Panc1 (cell line): ENCODE measurements around the gene SSH2. TPM values are rescaled to one million over a fixed set of nuclear protein-coding genes. Genes with fewer than 3 reads are reported as not detected.

Source experiments
- ATAC-seq: fragments of 200-7000 bp; cut with Tn5 transposase; 2 replicates; pipeline ENCODE4 v1.9.1; 2020; ENCODE audit warnings: mild to moderate bottlenecking, moderate library complexity
- BruUV-seq: library from RNA; stranded (reverse); fragments of 400-500 nt; replicated peaks from 2 replicates; lab custom pipeline; 2021; lab: Mats Ljungman, UMichigan
- CTCF ChIA-PET: fragments of 300-600 bp; sonication (Branson Sonifier 250); formaldehyde crosslinking; loops from one replicate; lab custom pipeline; 2022; ENCODE audit warnings: antibody characterized with exemption; lab: Charles Lee
- POLR2A ChIA-PET: fragments of 300-600 bp; sonication (Branson Sonifier 250); formaldehyde crosslinking; loops from one replicate; lab custom pipeline; 2022; ENCODE audit warnings: antibody characterized with exemption; lab: Charles Lee
- DNase-seq: peaks from one replicate; pipeline ENCODE4 v3.0.0-alpha.2; 2010; ENCODE audit warnings: low read depth, low spot score
- H3K27ac ChIP-seq: 2 replicates; pipeline ENCODE4 v1.5.1; 2011; ENCODE audit warnings: mild to moderate bottlenecking, low read length, inconsistent platforms
- H3K27me3 ChIP-seq: fragments of 200-500 bp; sonication (Bioruptor generic); 2 replicates; pipeline ENCODE4 v1.6.0; 2014; ENCODE audit warnings: low read length, inconsistent platforms; ENCODE audit not compliant: control insufficient read depth, insufficient read depth
- H3K36me3 ChIP-seq: fragments of 200-500 bp; sonication (Bioruptor generic); 2 replicates; pipeline ENCODE4 v1.5.1; 2014; ENCODE audit warnings: inconsistent platforms, mild to moderate bottlenecking, low read length, moderate library complexity; ENCODE audit not compliant: control insufficient read depth, insufficient read depth
- H3K4me1 ChIP-seq: 2 replicates; pipeline ENCODE4 v1.5.1; 2011; ENCODE audit warnings: inconsistent platforms, mild to moderate bottlenecking, low read length, moderate library complexity; ENCODE audit not compliant: control insufficient read depth, insufficient read depth
- H3K4me3 ChIP-seq, 2 experiments: 2 replicates each; pipeline ENCODE4 v1.5.1; 2011 to 2012; ENCODE audit warnings: low read depth in 2 of 2, low read length in 2 of 2, mild to moderate bottlenecking in 2 of 2, inconsistent platforms in 1 of 2, moderate library complexity in 1 of 2
- H3K9me3 ChIP-seq: fragments of 200-500 bp; sonication (Bioruptor generic); 2 replicates; pipeline ENCODE4 v1.5.1; 2014; ENCODE audit warnings: low read depth, mild to moderate bottlenecking, inconsistent platforms, low read length, moderate library complexity; ENCODE audit not compliant: control insufficient read depth, insufficient read depth
- POLR2AphosphoS5 ChIP-seq: IDR thresholded peaks from 2 replicates; pipeline ENCODE4 v1.6.1; 2012; ENCODE audit warnings: mild to moderate bottlenecking, low read depth, low read length, moderate library complexity
- SIN3A ChIP-seq: IDR thresholded peaks from 2 replicates; pipeline ENCODE4 v1.6.1; 2012; ENCODE audit warnings: low read depth, mild to moderate bottlenecking, low read length, moderate library complexity, borderline replicate concordance; ENCODE audit not compliant: insufficient read depth
- TCF7L2 ChIP-seq: IDR thresholded peaks from 2 replicates; pipeline ENCODE4 v1.6.1; 2011; ENCODE audit warnings: mild to moderate bottlenecking, low read depth, low read length, inconsistent platforms
- in situ Hi-C: cut with HindIII; loops from 2 replicates; pipeline ENCODE4 v1.10.0; 2016; ENCODE audit warnings: low sequenced_read_pairs, low pct_unique_long_range_greater_than_20kb
- intact Hi-C: fragments of 100-400 bp; cut with micrococcal nuclease; formaldehyde crosslinking; loops from one replicate; pipeline ENCODE4 v1.10.0; 2022; ENCODE audit not compliant: unreplicated experiment
- total RNA-seq: library from RNA; stranded (reverse); gene quantifications from one replicate; pipeline ENCODE4 v1.2.1, GENCODE V29; 2021; ENCODE audit not compliant: unreplicated experiment
- TF ChIP-seq, protein P1 (sequence below), 2 experiments: IDR thresholded peaks; 2 replicates each; pipeline ENCODE4 v1.6.1; 2011 to 2012; ENCODE audit warnings: low read depth in 2 of 2, control low read depth in 1 of 2, low read length in 1 of 2, mild to moderate bottlenecking in 1 of 2, moderate library complexity in 1 of 2; ENCODE audit not compliant: insufficient read depth in 1 of 2
- TF ChIP-seq, protein P2 (sequence below): fragments of 450-650 bp; IDR thresholded peaks from 2 replicates; pipeline ENCODE4 v1.5.1; 2017; ENCODE audit warnings: mild to moderate bottlenecking

SSH2 gene
- total RNA-seq, 1 experiment from 2014 or later, result 30.6 TPM

DNA sequence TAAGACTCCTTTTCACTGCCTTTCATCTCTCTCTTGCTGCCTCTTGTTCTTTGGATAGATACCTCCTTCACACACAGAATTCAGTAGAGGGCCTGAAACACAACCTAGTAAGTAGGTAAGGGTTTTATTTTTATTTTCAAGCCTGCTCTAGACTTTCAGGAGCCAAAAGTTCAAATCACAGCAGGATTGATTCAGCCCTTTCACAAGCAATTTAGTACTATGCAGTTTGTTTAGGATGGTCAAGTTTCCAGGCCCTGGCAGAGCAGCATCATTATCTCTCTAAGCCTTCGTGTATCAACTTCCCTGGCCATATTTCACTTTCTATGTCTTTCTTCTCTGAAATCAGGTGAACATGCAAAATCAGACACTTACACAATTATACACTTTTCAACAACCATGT lies 158.5 kb downstream of the SSH2 start:
- intact Hi-C loops, result no loop called here
- in situ Hi-C loops, result no loop called here

DNA sequence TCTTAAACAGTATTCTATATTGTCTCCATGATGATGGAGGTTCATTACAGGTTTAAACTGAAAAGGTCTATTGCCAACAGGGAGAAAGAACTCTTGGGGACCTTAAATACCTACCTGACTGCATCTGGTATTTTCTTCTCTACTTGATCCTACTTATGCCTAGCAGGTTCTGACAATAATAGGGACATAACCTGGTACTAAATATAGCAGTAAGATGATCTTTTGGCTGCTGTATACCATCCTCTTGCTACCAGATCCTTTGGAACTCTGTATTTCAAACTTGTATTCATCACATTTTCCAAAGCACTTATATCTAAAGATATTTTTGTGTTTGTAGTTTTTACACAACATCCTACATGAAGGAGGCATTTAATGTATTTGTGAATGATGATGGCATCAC lies 160.8 kb downstream of the SSH2 start:
- in situ Hi-C loops (no loop called here), intact Hi-C loops (no loop called here)
- DNase-seq, result no peak
- no peak overlapping the region for H3K4me3 ChIP-seq
- TF ChIP-seq TCF7L2 (no peak), POLR2AphosphoS5 (no peak), SIN3A (no peak)
- TF ChIP-seq, protein P1, sequence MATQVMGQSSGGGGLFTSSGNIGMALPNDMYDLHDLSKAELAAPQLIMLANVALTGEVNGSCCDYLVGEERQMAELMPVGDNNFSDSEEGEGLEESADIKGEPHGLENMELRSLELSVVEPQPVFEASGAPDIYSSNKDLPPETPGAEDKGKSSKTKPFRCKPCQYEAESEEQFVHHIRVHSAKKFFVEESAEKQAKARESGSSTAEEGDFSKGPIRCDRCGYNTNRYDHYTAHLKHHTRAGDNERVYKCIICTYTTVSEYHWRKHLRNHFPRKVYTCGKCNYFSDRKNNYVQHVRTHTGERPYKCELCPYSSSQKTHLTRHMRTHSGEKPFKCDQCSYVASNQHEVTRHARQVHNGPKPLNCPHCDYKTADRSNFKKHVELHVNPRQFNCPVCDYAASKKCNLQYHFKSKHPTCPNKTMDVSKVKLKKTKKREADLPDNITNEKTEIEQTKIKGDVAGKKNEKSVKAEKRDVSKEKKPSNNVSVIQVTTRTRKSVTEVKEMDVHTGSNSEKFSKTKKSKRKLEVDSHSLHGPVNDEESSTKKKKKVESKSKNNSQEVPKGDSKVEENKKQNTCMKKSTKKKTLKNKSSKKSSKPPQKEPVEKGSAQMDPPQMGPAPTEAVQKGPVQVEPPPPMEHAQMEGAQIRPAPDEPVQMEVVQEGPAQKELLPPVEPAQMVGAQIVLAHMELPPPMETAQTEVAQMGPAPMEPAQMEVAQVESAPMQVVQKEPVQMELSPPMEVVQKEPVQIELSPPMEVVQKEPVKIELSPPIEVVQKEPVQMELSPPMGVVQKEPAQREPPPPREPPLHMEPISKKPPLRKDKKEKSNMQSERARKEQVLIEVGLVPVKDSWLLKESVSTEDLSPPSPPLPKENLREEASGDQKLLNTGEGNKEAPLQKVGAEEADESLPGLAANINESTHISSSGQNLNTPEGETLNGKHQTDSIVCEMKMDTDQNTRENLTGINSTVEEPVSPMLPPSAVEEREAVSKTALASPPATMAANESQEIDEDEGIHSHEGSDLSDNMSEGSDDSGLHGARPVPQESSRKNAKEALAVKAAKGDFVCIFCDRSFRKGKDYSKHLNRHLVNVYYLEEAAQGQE (IDR thresholded peaks at IDR 0.05; ENCODE audit: insufficient read depth in 1 of 2, low read depth in 2 of 2, low read length in 1 of 2), result no peak
- TF ChIP-seq, protein P2, sequence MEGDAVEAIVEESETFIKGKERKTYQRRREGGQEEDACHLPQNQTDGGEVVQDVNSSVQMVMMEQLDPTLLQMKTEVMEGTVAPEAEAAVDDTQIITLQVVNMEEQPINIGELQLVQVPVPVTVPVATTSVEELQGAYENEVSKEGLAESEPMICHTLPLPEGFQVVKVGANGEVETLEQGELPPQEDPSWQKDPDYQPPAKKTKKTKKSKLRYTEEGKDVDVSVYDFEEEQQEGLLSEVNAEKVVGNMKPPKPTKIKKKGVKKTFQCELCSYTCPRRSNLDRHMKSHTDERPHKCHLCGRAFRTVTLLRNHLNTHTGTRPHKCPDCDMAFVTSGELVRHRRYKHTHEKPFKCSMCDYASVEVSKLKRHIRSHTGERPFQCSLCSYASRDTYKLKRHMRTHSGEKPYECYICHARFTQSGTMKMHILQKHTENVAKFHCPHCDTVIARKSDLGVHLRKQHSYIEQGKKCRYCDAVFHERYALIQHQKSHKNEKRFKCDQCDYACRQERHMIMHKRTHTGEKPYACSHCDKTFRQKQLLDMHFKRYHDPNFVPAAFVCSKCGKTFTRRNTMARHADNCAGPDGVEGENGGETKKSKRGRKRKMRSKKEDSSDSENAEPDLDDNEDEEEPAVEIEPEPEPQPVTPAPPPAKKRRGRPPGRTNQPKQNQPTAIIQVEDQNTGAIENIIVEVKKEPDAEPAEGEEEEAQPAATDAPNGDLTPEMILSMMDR, result no peak
- H3K9me3 ChIP-seq, result no peaks in the 10 kb centered on the region
- ChIA-PET CTCF (no interaction called here), POLR2A (no interaction called here)
- H3K36me3 ChIP-seq, result no peaks in the 10 kb centered on the region
- H3K27me3 ChIP-seq, result no peaks in the 10 kb centered on the region
- no peaks in the 10 kb centered on the region for H3K4me1 ChIP-seq
- BruUV-seq, result no TSS peak
- no peak for ATAC-seq
- no peak overlapping the region for H3K27ac ChIP-seq

More for the DNA sequence above, 158.5 kb downstream of the SSH2 start:
- Histone ChIP-seq H3K27ac (no peak overlapping the region), H3K36me3 (no peaks in the 10 kb centered on the region), H3K9me3 (no peaks in the 10 kb centered on the region), H3K4me1 (no peaks in the 10 kb centered on the region), H3K4me3 (no peak overlapping the region), H3K27me3 (no peaks in the 10 kb centered on the region)
- ATAC-seq (no peak), DNase-seq (no peak)
- CTCF ChIA-PET, result no interaction called here
- POLR2A ChIA-PET, result interaction anchor here (0.6 kb wide), 1 partner anchor 432 kb away, joined by 3 read pairs; no protein-coding TSS in a partner anchor
- no peak for TF ChIP-seq SIN3A
- TF ChIP-seq POLR2AphosphoS5, result no peak
- TF ChIP-seq, protein P2, result no peak; the same call in 1 of the 2 replicates
- TF ChIP-seq, protein P1 (IDR thresholded peaks at IDR 0.05; ENCODE audit: insufficient read depth in 1 of 2, low read depth in 2 of 2, low read length in 1 of 2), result no peak
- TF ChIP-seq TCF7L2, result no peak
- no TSS peak for BruUV-seq
